Femur (tissue), 1 donor: ENCODE data around the gene FOXP4.

Experiments used
- DNase-seq: peaks from one replicate; pipeline ENCODE4 v3.0.0-alpha.2; 2017

The FOXP4 gene

DNA sequence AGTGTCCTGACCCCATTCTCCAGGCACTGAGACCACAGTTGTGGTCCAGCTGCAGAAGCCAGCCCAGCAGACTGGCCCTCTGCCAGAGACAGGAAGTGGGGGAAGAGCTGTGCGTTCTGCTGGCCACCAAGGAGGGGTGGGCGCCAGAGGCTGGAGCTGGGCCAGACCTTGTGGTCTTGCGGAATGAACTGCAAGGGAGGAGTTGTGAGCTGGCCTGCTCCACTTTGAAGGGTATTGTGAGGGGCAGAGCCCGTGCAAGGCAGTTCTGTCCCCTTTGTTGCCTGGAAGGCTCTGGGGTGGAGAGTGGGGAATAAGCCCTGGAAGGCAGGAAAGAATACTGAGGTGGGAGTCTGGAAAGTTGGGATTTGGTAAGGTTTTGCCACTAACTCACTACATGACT, 88.5 kb downstream of the FOXP4 start:
- peak; percentile 88 for DNase-seq

- DNase-seq, result no peak
Measured at GRCh38 chr6:41635365-41635764, 89.2 kb downstream of the FOXP4 start.

DNA sequence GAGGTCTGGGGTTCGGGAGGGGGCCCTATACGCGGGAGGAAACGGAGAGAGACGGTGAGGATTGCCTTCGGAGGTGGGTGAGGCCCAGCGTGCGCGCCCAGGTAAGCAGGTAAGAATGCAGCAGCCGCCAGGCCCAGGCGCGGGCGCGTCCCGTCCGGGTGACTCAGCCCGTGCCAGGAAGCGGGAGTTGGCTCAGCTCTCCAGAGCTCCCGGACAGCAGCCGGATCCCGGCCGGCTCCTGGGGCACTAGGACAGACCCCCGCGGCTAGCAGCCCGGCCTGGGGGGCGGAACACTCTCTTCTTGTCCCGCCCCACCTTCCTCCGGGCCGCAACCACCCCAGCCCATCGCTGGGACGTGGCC, 90.6 kb downstream of the FOXP4 start:
- DNase-seq, result peak; percentile 68

DNA sequence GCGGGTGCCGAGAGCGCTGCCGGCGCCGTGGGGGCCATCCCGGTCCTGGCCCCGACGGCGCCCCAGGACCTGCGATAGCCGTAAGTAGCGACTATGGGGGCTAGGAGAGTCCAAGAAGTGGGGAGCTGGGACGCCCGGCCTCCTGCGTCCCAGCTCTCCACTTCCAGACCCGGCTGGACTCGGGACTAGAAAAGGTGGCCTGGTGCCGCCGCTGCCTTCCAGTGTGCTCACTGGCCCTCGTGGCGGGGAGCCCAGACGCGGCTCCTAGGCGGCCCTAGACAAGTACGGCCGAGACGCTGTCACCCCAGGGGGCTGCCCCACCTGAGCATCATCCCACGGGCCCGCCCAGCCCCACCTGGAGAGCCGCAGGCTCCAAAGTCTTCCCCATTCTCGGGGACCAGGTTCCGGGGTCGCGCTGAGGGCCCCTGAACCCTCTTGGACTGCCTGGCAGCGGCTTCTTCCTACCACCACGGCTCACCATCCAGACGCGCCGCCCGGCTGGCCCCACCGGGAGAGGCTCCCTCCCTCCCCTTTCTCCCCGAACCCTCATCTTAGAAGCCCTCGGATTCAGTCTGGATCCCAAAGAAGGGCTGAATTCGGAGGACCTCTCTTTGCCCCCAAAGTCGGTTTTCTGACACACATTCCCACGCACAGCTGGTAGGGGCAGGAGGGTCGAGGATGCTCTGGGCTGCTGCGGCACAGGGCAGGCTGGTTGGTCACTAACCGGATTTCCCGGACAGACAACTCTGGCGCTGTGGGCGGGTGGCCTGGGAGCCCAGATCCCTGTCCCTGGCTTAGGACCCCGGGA, 91.2 kb downstream of the FOXP4 start:
- DNase-seq, result no peak

GRCh38 chr6:41638002-41638934, 92.1 kb downstream of the FOXP4 start, which contains the start of gene MDFI:
TSS of gene MDFI (plus strand) at chr6:41638468. CDS start at chr6:41638750, 282 bp downstream.
- DNase-seq, result peak; percentile 90

GRCh38 chr6:41638935-41639808, 93.0 kb downstream of the FOXP4 start:
- DNase-seq, result peak; percentile 85

DNA sequence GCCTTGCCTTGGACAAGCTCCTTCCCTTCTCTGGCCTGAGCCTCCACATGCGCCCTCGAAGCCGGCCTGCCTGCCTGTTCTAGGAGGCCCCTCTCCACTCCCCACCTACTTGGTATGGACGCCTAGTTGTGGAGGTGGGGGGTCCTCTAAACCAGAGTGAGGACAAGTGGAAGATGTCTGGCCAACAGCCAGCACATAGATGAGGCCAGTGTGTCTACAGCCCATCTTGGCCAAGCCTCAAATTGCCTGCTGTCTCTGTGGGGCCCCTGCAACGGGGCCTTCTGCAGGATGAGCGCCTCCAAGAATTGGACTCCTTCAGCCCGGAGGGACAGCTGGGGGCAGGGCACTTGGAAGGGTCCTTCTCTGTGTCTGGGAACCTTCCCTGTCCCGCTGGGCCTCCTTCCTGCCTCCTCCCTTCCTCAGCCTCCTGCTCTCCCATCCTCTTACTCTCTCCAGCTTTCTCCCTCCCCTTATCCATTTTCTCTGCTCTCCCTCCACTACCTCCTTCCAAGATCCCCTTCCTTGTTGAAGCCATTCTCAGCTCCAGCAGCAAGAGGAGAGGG, 93.7 kb downstream of the FOXP4 start:
- peak; percentile 86 for DNase-seq

DNA sequence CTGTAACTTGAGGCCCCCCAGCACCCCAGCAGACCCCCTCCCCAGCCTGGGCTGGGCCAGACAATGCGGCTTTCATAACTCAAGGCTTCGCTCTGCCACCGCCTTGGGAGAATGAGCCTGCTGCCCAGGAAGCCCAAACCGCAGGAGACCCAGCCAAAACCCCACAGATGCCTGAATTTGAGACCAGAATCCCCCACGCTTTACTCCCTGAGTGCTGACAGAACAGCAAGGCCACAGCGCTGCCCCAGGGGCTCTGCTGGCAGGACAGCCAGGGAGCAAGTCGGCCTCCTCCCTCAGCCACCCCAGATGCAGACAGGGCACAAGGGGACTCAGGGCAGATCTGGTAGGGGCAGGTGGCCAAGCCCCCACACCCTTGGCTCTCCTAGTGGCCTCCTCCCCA, 94.2 kb downstream of the FOXP4 start:
- peak; percentile 86 for DNase-seq

DNA sequence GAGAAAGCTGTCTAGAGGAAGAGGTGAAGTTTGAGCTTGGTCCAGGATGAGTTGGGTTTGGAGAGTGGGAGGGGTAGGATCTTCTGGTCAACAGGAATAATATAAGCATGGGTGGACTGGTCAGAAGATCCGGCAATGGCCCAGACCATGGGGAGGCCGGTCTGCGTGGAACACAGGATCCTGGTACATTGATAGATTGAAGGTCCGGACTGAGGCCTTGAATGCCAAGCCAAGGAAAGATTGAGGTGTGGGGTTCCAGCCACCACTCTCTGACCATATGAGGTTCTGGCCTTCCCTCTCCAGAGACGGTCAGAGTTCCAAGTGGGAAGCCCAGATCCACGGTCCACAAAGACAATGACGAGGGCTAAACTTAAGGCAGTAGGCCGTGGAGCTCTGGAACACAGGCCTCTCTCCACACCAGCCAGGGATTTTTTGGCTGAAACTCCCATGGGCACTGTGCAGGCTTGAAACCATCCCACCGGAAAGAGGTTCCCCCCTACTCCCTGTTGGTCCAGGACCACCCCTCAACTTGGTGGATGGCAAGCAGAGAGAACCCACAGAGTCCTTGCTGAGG, 95.3 kb downstream of the FOXP4 start:
- DNase-seq, result no peak

DNA sequence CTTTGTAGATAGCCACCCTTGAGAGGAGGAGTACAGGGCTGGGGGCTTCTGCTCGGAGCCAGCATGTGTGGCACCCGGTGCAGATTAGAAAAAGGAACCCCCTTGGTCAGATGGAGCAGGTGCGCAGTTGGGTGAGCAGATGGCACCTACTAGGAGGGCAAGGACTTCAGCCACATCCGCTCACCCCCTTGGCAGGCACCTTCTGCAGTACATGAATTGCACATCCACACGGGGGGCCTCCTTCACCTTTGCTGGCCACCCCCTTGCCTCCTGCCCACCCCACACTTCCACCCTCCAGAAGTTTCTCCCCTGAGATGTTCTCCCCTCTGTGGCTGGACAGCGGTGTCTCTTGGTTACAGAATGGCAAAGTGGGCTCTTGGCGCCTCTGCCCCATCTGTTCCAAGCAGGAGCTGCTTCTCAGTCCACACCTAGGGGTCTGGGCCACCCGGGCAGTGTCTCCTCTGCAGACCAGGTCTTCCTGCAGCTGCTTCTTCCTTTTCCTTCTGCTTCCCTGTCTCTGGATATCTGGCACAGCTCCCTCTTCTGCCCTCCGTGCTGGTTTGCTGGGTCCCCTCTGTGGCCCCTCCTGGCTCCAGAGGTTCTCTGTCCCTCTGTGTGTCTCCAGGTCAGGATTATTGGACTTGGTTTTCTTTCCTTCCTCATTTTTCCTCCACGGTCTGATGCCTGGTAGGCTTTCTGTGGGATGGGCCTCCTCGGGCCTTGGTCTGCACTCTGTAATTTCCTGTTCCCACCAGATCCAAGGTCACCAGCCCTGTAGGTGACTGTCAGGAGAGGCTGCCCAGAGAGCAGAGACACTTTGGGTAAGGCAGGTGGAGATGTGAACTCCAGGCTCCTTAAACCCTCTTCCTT, 96.1 kb downstream of the FOXP4 start:
- no peak for DNase-seq

DNA sequence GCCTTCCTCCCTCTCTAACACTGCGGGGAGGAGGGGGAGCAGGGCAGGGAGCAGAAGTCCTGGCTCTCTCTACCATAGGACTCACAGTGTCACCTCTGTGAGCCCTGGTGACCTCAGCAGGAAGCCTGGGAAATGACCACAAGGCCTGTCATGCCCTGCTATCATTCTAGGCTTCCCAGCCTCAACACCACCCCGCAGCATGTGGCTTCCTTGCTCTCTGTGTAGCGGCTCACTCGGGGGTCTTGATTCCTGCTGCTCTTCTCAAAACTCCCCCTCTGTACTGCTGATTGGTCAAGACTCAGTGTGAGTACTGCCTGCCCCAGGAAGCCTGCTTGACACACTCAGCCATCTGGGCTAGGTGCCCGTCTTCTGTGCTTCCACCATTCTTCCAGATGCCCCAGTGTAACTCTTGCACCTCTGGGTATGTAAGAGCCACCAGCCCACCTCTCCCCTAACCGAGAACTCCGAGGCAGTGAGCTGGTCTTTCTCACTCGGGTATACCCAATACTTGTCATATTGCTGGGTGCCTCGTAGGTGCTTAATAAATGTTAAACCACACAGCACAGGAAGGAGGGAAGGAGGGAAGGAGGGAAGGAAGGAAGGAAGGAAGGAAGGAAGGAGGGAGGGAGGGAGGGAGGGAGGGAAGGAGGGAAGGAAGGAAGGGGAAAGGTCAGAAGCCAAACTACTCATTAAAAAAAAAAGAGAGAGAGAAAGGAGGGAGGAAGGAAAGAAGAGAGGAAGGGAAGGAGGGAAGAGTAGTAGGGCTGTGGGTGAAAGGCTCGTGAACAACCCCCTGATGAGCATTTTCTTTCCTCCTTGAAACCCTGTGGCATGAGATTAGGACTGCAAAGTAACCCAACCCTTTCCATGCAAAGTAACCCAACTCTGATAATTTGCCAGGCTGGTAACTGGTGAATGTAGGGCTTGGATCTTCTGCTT, 97.0 kb downstream of the FOXP4 start:
- DNase-seq, result no peak

GRCh38 chr6:41643899-41644269, 97.7 kb downstream of the FOXP4 start:
- DNase-seq, result no peak

DNA sequence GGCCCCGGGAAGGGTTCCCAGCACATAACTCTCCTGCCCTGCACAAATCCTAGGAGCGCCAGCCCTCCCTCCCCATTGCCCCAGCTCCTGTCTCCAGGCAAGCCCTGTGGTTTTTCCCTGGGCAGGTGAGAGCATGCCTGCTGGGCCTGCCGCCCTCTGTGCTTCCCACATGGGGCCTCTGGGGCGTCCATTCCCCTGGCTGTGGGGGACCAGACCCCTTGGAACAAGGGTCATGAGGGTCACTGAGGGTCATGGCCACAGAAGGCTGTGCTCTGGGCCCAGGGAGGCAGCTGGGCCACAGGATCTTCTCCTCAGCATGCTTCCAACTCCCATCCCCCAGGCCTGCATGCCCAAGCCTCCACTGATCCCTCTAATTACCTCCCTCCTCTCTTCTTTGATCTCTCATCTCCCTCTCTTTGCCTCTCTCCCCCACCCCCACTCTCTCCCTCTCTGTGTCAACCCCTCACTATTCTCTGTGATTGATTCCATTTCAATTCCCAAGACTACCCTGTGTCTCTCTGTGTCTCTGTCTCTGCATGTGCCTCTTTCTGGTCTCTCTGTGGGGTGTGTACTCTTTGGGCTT, 98.2 kb downstream of the FOXP4 start:
- peak; percentile 22 for DNase-seq

- DNase-seq, result peak; percentile 69
Measured at GRCh38 chr6:41645007-41645618, 98.9 kb downstream of the FOXP4 start.

DNA sequence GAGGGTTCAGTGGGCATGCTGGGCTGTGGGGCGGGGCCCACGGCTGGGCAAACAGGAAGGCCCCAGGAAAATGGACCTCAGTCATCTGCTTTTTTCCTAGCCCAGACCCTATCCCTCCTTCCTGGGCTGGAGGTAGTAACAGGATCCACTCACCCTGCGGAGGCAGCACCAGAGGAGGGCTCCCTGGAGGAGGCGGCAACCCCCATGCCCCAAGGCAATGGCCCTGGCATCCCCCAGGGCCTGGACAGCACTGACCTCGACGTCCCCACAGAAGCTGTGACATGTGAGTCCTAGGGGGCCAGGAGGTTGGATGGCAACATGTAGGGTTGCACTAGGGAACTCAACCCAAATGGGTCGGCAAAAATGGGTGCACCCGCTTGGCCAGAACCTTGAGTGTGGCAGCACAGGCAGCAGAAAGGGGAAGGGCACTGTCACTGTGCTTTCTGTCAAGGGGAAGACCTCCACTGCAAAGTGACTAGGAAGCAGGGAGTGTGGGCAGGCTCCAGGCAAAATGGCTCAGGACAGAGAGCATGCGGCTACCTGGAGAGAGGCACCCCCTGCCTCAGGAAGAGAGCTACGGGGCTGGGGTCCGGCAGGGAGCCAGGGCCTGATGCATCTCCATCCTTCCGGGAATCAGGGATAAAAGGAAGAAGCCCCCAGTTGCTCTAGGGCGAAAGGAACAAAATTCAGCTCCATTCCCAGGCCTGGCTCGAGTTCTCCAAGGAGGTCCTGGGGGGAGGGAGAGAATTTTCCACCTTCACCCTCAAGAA, 100.0 kb downstream of the FOXP4 start:
- DNase-seq, result no peak

DNA sequence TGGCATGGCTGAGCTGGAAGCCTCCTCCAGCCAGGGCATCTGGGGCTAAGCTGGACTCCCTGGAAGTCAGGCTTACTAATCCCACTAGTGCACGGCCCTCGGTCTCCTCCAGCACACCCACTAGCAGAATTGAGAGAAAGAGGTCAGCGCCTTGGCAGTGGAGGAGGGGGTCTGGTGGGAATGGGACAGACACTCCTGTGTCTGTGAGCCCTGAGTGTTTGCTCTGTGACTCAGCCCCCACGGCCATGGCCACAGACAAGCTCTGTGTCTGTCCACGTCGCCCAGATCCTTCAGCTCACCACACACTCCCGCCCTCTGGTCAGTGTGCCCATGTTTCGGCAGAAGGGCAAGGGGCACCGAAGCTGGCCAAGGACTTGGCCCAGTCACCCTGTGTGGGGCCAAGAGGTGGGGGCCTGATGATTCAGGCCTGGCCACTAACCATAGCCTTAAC, 100.9 kb downstream of the FOXP4 start:
- DNase-seq, result no peak

DNA sequence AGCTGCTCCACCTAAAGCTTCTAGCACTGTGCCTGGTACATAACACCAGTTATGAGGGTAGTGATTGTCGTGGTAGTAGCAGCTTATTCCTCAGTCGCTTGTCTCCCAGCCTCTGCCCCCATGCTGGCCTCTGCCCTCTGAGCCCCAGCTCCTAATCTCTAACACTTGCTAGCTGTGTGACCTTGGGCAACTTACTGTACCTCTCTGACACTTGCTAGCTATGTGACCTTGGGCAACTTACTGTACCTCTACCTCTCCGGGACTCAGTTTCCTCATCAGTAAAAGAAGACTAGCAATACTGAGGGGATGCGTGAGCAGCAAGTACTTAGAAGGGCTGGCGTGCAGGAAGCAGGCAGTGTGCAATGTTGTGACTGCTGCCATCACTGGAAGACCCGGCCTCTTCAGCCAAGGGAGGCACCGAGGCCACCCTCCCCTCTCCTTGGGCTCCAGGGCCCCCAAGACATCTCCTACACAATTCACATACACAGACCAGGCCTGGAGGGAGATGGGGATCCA, 101.9 kb downstream of the FOXP4 start:
- DNase-seq, result no peak

DNA sequence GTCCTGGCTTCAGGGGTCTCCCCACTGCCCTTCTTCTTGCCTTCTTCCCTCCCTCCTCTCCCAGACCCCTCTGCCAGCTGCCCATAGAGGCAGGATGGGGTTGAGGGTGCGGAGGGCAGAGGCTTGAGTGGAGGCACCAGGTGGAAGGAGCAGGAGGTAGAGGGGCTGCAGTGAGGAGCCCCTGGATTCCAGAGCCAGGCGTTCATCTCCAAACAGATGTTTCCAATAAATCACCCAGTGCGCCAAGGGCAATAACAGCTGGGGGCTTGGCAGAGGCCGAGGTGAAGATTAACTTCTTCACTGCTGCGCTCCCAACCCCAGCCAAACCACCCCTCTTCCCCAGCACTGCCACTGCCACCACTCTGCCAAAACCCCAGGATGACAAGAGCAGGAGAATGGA, 102.7 kb downstream of the FOXP4 start:
- DNase-seq, result peak; percentile 74
